HG03432 (cell line): ENCODE measurements around the gene RNF215.
"Not testable (repeated sequence)": the region's sequence is repeated elsewhere in the genome, so short reads cannot be mapped to it uniquely, and the experiment has no call there.

ENCODE experiments used
- ATAC-seq: cut with Tn5 transposase; IDR thresholded peaks from one replicate; pipeline ENCODE4 v1.9.1; 2021; ENCODE audit warnings: mild to moderate bottlenecking, moderate library complexity; ENCODE audit not compliant: unreplicated experiment

Gene RNF215

DNA sequence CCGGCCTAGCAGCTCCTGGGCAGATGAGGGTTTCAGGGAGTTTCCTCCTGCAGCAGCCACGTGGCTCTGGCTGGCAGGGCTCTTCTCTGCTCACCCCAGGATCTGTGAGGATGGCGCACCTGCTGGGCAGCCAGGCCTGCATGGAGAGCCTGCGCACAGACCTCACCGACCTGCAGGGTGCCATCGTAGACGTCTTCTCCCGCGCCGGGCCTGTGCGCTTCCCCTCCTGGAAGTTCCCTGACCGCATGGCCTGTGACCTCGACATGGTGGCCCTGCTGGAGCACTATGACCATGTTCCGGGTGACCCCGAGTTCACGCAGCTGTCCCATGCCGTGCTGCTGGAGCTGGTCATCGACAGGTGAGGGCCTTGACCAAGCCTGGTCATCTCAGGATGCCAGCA, 21.3 kb downstream of the RNF215 start:
- ATAC-seq = no peak

DNA sequence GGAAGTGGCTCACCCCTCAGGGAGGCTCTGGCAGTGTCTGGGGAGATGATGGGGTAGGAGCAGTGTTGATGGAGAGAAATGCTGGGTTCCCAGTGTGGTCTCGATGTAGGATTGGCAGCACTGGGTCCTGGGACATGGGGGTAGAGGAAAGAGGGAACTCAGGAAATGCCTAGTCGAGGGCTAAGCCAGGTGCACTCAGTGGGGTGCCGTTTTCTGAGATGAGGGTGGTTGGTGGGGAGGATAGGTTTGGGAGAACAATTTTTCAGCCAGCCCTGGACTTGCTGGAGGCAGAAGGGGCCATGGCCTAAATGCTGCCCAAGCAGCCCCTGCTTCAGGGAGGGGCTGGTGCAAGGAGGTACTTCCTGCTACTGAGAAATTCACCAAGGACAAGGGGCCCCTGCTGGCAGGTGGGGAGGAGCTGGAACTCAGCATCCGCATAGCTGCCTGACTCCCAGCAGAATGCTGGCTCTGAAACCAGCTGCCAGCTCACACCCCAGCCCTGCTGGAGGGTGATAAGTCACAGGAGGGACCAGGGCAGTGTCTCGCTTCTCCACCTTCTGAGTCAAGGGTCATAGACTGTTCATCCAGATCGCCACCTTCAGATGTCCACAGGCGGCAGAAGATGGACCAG, 24.4 kb downstream of the RNF215 start:
- ATAC-seq = no peak

DNA sequence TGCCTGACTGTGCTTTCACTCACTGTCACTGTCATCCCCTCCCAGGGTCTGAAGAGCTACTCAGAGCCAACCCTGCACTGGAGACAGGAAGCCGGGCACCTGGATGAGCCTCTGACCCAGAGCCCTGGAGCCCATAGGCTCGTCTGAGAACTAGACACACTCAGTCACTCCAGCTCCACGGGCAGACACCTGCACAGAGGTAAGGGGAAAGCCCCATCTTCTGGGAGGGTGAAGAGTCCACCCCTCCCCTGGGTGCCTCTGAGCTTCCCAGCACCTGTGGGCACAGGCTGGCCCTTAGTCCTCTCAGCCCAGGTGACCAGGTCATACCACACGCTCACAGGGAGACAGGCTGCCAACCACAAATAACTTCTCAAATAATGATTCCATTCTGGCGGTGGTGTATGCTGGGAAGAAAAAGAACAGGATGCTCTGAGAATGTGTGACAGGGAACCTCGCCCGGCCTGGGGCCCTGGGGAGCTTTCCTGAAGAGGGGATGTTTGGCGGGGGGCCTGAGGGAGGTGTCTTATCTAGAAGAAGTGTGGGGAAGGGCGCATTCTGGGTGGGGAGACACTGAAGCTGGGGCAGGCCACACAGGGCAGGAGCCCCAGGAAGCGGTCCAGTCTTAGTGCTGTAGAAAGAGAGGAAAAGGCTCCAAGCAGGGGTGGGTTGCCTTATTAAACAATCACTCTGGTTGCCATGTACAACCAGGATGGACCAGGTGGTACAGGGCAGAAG, 25.1 kb downstream of the RNF215 start:
- no peak for ATAC-seq

DNA sequence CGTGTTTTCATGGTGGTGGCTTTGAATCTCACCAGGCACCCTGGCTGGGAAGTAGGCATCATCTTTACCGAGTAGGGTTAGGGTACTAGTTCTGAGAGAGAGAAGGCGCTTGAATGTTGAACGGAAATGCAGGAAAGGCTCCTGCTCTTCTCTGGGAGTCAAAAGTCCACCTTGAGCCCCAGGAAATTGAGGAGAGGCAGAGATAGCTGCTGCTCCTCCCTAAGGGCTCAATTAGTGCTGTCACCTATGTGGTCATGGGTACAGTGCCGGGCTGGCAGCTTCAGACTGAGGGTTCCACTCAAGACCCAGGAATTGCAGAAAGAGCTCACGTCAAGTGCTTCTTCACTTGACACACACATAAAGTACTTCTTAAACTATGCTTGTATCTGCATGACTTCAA, 28.7 kb downstream of the RNF215 start:
- ATAC-seq = no peak

DNA sequence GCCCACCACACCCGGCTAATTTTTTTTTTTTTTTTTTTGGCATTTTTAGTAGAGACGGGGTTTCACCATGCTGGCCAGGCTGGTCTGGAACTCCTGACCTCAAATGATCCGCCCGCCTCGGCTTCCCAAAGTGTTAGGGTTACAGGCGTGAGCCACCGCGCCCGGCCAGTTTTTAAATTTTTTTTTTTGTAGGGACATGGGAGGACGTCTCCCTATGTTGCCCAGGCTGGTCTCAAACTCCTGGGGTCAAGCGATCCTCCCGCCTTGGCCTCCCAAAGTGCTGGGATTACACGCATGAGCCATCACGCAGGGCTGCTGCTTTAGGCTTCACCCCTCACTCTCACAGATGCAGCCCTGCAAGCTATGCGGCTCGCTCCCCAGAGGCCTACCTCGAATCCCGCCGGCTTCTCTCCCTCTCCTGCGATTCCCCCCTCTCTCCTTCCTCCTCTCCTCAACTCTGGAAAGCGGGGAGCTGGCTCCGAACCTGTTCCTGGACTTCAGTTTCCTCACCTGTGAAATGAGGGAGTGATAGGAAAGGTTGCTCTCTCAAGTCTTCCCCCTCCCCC, 29.5 kb downstream of the RNF215 start:
- ATAC-seq = no peak

DNA sequence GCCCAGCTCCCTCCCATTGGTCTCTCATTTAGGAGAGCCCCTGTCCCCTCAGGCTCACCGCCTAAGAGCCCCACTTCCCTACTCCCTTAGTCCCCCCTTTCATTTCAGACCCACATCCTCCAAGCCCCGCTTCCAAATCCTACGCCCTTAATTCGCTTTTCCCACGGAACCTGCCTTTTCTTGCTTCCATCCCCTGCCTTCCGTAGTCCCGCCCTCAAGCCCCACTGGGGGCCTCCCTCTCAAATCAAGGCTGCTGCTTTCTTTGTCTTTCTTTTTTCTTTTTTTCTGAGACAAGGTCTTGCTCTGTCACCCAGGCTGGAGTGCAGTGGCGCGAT, 30.0 kb downstream of the RNF215 start:
- ATAC-seq = no peak

DNA sequence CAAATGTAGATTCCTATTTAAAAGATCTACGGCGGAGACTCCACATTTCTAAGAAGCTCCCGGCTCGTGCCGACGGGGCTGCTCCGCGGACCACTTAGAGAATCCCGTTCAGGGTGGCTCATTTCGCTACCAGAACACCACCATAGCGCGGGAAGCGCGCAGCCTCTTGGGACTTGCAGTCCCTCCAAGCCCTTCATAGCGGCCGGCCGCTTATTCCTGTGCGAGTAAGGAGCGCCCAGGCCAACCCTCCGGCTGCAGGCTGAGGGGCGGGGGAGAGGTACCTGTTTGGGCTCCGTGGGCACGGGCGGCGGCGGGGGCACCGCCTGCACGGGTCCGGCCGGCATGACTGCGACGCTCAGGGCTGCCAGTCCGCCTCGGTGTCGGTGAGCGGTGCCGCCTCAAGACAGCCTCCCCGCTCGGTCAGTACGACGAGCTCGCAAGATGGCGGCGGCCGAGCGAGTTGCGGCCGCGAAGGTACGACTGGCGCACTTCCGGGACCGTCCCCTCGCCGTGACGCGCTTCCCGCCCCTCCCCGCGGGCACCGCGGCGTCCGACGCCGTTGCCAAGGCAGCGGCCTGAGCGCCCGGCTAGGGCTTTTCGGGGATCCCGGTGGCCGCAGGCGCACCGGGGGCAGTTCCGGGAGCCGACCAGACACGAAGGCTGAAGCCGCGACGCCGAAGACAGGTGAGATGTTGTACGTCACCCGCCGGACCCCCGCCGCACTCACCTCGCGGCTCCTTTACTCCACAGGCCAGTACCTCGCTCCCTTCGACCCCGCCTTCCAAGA, 30.6 kb downstream of the RNF215 start, which contains the start of the genes CCDC157 and SF3A1:
TSS of gene CCDC157 (plus strand) at position 559 of the 787 bp plus-strand sequence. CDS start 8,994 bp downstream, outside the sequence.
TSS of gene SF3A1 (minus strand) at position 446 of the 787 bp plus-strand sequence. CDS start at position 344, 102 bp downstream.
- ATAC-seq = peak; percentile 93

DNA sequence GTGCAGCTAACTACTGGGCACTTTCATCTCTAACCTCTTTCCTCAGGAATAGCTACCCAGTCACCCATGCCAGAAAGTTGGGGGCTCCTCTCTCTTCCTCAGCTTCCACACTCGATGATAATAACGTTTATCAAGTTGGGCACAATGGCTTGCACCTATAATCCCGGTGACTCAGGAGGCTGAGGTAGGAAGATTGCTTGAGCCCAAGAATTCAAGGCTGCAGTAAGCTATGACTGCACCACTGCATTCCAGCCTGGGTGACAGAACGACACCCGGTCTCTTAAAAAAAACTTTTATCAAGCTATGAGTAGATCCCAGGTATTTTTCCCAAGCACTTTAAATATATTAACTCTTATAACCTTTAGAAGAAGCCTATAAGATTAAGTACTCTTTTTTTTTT, 32.6 kb downstream of the RNF215 start:
- ATAC-seq = no peak

DNA sequence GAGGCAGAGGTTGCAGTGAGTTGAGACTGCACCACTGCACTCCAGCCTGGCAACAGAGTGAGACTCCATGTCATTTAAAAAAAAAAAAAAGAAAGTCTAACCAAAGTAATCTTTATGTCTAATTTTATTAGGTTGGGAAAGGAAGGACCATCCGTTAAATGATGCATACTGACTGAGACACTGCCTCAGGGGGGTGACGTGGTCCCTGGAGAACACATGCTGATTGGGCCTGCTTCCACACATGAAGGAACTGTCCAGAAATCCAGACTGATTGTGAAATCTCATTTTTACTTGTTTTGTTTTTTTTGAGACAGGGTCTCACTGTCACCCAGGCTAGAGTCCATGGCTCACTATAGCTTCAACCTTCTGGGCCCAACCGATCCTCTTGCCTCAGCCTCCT, 36.0 kb downstream of the RNF215 start:
- ATAC-seq = no peak

DNA sequence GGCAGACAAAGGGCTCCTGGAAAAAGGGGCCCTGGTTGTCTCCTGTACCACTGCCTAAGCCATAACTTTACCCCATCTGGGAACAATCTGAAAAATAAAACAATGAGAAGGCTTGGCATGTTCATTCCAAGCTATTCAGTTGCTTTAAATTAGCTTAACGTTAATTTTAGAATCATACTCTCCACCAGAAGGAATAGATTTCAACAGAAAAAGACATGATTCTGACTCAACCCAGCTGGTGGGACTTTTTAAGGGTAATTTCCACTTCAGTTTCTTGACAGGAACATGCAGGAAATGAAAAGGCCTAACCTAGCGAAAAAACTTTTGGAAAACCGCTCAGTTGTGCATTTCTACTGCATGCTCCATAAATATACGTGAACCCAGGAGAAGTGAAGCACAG, 38.4 kb downstream of the RNF215 start:
- ATAC-seq = no peak

DNA sequence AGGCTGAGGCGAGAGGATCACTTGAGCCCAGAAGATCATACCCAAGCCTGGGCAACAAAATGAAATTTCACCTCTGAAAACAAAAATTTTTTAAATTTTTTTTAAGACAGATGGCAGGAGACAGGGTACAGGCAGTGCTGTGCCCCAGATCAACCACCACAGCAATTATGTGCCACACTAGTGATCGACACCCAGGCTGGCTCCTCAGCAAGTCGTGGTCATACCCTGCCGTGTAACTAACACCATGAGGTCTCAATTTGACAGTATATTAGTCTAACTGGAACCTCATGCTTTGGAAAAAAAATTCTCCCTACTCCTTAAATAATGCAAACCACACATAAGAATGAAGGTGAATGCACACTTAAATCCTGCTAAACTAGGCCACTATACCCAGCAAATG, 38.8 kb downstream of the RNF215 start:
- ATAC-seq = no peak

DNA sequence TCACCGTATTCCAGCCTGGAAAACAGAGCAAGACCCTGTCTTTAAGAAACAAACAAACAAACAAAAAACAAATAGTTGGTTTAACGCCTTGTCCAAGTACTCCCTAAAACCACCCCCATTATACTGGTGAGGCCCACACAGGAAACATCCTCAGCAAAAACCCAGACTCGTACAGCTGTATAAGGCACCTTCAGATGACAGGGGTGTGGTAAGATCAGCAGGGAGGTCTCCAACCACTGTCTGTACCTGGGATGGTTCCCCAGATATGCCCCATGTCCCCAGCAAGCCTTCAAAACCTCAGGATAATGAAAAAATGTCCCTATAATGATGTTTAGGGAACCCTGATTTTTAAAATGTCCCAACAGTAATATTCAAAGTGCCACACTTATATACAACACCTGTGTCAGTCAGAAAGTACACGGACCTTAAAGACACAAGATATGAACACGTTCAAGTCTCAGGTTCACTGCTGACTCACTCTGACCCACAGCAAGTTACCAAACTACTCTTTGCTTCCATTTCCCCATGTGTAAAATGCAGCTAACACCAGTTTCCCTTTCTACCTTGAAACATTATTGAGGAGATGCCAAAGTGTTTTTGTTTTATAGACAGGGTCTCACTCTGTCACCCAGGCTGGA, 39.8 kb downstream of the RNF215 start:
- ATAC-seq = no peak

DNA sequence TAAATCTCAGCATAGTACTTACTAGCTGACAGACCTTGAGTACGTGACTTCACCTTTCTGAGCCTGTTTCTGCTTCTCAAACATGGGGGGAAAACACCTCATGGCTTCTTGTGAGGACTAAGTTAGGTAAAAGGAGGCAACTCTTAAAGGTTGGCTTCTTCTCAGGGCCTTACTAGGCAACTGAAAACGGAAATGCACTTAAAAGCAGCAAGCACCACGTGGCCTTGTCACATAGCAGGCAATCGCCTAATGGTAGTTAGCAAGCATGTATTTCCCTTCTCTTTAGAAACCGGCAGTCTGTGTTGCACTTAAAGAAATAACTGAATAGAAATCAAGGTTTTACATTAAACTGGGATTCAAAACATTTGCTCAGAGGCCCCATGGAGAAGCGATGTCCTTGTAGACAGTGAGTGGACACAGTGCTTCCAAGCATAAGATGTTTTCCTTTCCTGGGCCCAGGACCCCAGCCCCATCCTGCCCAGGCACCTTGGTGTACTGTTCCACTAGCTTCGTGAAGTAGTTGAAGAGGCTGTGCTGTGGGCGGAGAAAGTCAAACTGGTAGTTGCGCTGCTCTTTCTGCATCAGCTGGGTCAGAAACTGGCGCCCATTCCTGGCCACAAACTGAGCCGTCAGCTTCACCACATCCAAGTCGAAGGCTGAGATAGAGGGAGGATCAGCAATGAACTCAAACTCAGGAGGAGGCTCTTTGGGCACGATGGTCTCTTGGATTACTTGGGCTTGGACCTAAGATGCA, 42.6 kb downstream of the RNF215 start:
- no peak for ATAC-seq

DNA sequence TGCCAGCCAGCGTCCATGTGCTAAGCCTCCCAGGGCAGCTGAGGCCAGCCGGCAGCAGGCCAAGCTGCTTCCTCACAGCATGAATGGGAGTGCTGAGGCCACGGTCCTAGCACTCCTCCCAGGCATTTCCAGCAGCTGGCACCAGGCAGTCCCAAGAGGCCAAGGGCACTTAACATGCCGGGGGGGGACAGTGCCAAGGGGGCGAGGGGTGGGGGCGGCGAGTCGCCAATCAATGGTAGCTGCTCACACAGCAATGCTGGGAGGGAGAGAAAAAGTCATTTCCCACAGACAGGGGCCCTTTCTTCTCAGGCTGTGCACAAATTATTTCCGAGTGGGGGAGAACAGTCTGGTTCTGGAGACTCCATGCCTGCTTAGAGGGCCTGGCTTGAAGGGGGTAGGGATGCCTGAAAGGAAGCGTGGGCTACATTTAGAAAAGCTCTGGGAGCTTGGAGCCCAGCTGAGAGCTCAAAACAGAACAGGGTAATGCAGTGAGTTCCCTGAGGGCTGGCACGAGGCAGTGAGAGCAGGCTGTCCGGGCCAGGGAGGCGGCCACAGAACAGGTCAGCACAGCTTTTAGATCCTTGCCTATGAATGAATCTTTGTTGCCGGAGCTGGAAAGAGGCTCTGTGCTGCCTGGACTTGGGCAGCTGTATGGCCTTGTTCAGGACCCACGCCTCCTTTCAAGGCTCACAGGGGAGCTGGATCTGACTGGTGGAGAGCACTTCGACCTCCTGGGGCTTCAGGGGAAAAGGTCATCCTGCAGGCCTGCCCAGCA, 46.1 kb downstream of the RNF215 start:
- ATAC-seq = no peak

DNA sequence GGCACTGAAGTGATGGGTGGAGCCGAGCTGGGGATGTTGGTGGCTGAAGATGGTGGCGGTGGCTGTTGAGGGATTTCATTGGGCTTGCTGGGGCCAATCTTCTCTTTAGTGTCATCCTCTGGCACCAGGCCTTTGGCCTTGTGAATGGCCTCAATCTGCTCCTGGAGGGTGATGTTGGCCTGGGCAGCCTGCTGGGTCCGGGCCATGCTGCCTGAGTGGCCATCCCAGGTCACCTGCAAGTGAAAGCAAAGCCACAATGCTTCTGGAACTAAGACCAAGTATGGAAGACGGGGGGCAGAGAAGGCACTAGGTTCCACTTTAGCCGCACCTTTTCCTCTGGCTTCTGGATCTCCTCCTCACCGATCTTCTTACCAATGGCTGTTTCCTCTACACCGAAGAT, 48.4 kb downstream of the RNF215 start:
- ATAC-seq = no peak

DNA sequence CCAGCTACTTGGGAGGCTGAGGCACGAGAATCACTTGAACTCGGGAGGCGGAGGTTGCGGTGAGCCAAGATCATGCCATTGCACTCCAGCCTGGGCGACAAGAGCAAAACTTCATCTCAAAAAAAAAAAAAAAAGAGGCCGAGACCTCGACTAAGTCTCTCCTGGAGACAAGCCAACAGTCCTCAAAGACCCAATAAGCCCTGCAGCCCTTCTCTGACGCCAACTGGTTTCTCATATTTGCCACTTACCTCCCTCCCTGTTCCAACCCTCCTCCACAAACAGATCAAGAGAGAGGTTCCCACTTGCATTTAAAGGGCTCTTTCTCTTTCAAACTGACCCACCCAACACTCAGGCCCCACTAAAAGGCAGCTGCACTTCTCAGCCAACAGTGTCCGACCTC, 48.9 kb downstream of the RNF215 start:
- ATAC-seq = not testable (repeated sequence)

DNA sequence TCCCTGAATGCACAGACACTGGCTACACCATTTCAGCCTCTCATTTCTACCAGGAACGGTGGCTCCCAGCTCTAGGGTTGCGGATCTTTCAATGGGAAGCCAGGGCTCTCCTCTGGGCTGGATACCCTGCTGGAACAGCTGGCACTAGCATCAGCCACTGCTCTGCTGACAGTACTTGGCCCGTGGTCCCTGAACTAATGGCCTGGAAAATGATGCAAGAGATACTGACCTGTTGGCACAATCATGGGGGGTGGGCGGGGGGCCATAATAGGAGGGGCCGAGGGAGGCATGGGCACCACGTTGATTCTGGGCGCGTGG, 49.8 kb downstream of the RNF215 start:
- no peak for ATAC-seq

DNA sequence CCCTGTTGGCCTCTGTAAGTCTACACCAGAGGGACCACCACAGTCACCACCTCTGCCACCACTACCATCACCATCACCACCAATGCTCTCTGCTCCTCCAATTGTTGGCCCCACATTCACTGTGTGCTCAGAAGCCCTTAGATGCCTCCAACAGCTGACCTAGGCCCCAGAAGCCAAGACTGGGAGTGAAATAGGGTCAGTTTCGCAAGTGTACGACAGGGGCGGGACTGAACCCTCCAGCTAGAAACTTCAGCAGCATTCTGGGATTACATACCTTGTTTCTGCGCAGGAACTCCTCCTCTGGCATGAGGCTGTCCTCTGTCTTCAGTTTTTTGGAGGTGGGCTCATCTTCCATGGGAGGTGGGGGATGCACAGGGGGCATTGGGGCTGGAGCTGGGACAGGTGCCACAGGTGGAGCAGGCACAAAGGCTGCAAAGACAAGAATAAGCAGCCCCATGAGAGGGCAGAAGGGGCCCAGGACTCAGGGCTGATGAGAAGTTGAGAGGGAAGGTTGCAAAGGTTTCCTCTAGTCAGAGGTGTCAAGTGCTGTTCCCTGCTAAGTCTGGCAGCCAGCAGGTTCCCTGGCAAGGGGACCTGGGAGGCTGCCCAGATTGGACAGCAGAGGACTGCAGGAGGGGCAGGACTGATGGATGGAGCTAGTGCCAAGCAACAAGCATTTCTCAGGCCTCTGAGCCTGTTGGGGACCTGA, 50.3 kb downstream of the RNF215 start:
- ATAC-seq = no peak

DNA sequence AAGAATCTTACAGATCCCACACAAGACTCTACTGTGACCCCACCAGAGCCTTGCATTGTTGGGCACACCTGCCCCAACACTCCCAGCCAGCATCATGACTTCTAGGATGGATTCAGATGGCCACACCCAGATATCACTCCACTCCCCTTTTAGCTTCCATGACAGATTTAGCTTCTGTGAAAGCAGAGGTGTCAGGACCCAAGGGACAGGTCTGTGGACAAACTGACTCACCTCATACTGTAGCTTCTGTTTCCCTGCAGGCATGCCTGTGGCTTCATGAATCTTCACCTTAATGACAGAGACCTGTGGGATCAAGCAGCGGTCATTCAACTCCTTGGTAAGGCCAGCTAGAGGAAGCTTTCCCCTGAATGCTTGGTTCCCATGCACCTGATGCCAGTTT, 52.0 kb downstream of the RNF215 start:
- ATAC-seq = no peak
